H9 (cell line): ENCODE results near the gene SEMA6C. TPM values are rescaled to one million over a fixed set of nuclear protein-coding genes. Genes with fewer than 3 reads are reported as not detected.
A peak's percentile ranks its signal among the peaks of the same experiment; 100 is the strongest.

Source experiments
- DNase-seq: peaks from one replicate; pipeline ENCODE4 v3.0.0-alpha.2; 2017
- H2AFZ ChIP-seq: one replicate; pipeline ENCODE4 v1.6.1; 2013; ENCODE audit warnings: mild to moderate bottlenecking, low read length, control low read depth, moderate library complexity
- H2AK5ac ChIP-seq: 2 replicates; pipeline ENCODE4 v1.6.1; 2013; ENCODE audit warnings: low read length, control low read depth, mixed read lengths; ENCODE audit not compliant: insufficient read length
- H2BK120ac ChIP-seq: one replicate; pipeline ENCODE4 v1.6.1; 2013; ENCODE audit warnings: low read depth, mild to moderate bottlenecking, low read length, control low read depth, inconsistent platforms; ENCODE audit not compliant: poor library complexity, severe bottlenecking
- H2BK12ac ChIP-seq: 2 replicates; pipeline ENCODE4 v1.6.1; 2013; ENCODE audit warnings: low read length, control low read depth, mixed read lengths, low read depth; ENCODE audit not compliant: insufficient read length
- H2BK15ac ChIP-seq: 2 replicates; pipeline ENCODE4 v1.6.1; 2013; ENCODE audit warnings: low read depth, low read length, control low read depth
- H2BK20ac ChIP-seq: one replicate; pipeline ENCODE4 v1.6.1; 2013; ENCODE audit warnings: low read depth, mild to moderate bottlenecking, low read length, control low read depth, inconsistent platforms; ENCODE audit not compliant: poor library complexity, severe bottlenecking
- H2BK5ac ChIP-seq: 2 replicates; pipeline ENCODE4 v1.6.1; 2013; ENCODE audit warnings: low read length, control low read depth, mixed read lengths; ENCODE audit not compliant: insufficient read length
- H3K14ac ChIP-seq: 2 replicates; pipeline ENCODE4 v1.6.1; 2013; ENCODE audit warnings: low read length, control low read depth; ENCODE audit not compliant: insufficient read depth
- H3K18ac ChIP-seq: 2 replicates; pipeline ENCODE4 v1.6.1; 2013; ENCODE audit warnings: low read depth, mild to moderate bottlenecking, mixed read lengths, low read length, control low read depth; ENCODE audit not compliant: insufficient read length
- H3K23ac ChIP-seq: 2 replicates; pipeline ENCODE4 v1.6.1; 2013; ENCODE audit warnings: low read length, control low read depth, mixed read lengths, low read depth; ENCODE audit not compliant: insufficient read length
- H3K23me2 ChIP-seq: 2 replicates; pipeline ENCODE4 v1.6.1; 2013; ENCODE audit warnings: low read depth, mild to moderate bottlenecking, mixed read lengths, low read length, control low read depth; ENCODE audit not compliant: insufficient read length, poor library complexity, severe bottlenecking
- H3K27ac ChIP-seq: 2 replicates; pipeline ENCODE4 v1.5.1; 2013; ENCODE audit warnings: low read length, control low read depth, mixed read lengths, low read depth; ENCODE audit not compliant: insufficient read length
- H3K27me3 ChIP-seq: 2 replicates; pipeline ENCODE4 v1.6.1; 2013; ENCODE audit warnings: low read length, control low read depth, inconsistent platforms; ENCODE audit not compliant: insufficient read depth
- H3K4ac ChIP-seq: 2 replicates; pipeline ENCODE4 v1.6.1; 2013; ENCODE audit warnings: low read depth, mild to moderate bottlenecking, control low read depth, inconsistent platforms, low read length, moderate library complexity
- H3K4me1 ChIP-seq: 2 replicates; pipeline ENCODE4 v1.6.1; 2013; ENCODE audit warnings: low read length, control low read depth, inconsistent platforms; ENCODE audit not compliant: insufficient read depth
- H3K4me2 ChIP-seq: 2 replicates; pipeline ENCODE4 v1.6.1; 2013; ENCODE audit warnings: low read length, control low read depth, mixed read lengths; ENCODE audit not compliant: insufficient read length, insufficient read depth
- H3K56ac ChIP-seq: 2 replicates; pipeline ENCODE4 v1.6.1; 2013; ENCODE audit warnings: low read depth, mild to moderate bottlenecking, mixed read lengths, low read length, control low read depth; ENCODE audit not compliant: insufficient read length
- H3K79me1 ChIP-seq: 2 replicates; pipeline ENCODE4 v1.6.1; 2013; ENCODE audit warnings: low read depth, mild to moderate bottlenecking, moderate library complexity, low read length, control low read depth, inconsistent platforms; ENCODE audit not compliant: insufficient read depth, poor library complexity, severe bottlenecking
- H3K79me2 ChIP-seq: 2 replicates; pipeline ENCODE4 v1.6.1; 2013; ENCODE audit warnings: low read length, control low read depth, inconsistent platforms; ENCODE audit not compliant: insufficient read depth
- H3K9ac ChIP-seq: 2 replicates; pipeline ENCODE4 v1.6.1; 2013; ENCODE audit warnings: low read length, control low read depth, mixed read lengths; ENCODE audit not compliant: insufficient read length; ENCODE audit errors: extremely low read depth
- H3K9me3 ChIP-seq: one replicate; pipeline ENCODE4 v1.6.1; 2013; ENCODE audit warnings: low read depth, low read length, inconsistent platforms; ENCODE audit not compliant: control insufficient read depth
- H3T11ph ChIP-seq: one replicate; pipeline ENCODE4 v1.6.1; 2013; ENCODE audit warnings: mild to moderate bottlenecking, low read length, control low read depth, inconsistent platforms
- H4K20me1 ChIP-seq: one replicate; pipeline ENCODE4 v1.6.1; 2013; ENCODE audit not compliant: control insufficient read depth, insufficient read length, insufficient read depth
- H4K5ac ChIP-seq: 2 replicates; pipeline ENCODE4 v1.6.1; 2013; ENCODE audit warnings: low read depth, mild to moderate bottlenecking, mixed read lengths, low read length, control low read depth; ENCODE audit not compliant: insufficient read length
- H4K8ac ChIP-seq: replicated peaks from 2 replicates; pipeline ENCODE4 v1.6.1; 2013; ENCODE audit warnings: low read length, control low read depth, mixed read lengths, low read depth; ENCODE audit not compliant: insufficient read length
- H4K91ac ChIP-seq: 2 replicates; pipeline ENCODE4 v1.6.1; 2013; ENCODE audit warnings: low read depth, mild to moderate bottlenecking, moderate library complexity, mixed read lengths, low read length, control low read depth; ENCODE audit not compliant: insufficient read length
- H3K27ac Mint-ChIP-seq, 3 experiments: 2 replicates in 2 of 3; 3 replicates in 1 of 3; pipeline ENCODE4 v1.8.0; 2020 to 2021; ENCODE audit warnings: mixed read lengths in 3 of 3, mild to moderate bottlenecking in 1 of 3, moderate library complexity in 1 of 3
- H3K27me3 Mint-ChIP-seq: 2 replicates; pipeline ENCODE4 v1.8.0; 2021; ENCODE audit warnings: low read depth, mild to moderate bottlenecking, moderate library complexity, mixed read lengths
- H3K36me3 Mint-ChIP-seq, 3 experiments: 2 replicates in 2 of 3; 3 replicates in 1 of 3; pipeline ENCODE4 v1.8.0; 2020 to 2021; ENCODE audit warnings: low read depth in 3 of 3, mixed read lengths in 3 of 3; ENCODE audit not compliant: insufficient read depth in 1 of 3
- H3K4me1 Mint-ChIP-seq, 2 experiments: 2 replicates each; pipeline ENCODE4 v1.8.0; 2020; ENCODE audit warnings: mixed read lengths in 2 of 2
- H3K4me3 Mint-ChIP-seq, 2 experiments: 2 replicates in 1 of 2; 3 replicates in 1 of 2; pipeline ENCODE4 v1.8.0; 2020 to 2021; ENCODE audit warnings: mild to moderate bottlenecking in 2 of 2, mixed read lengths in 2 of 2, moderate library complexity in 1 of 2
- H3K9me3 Mint-ChIP-seq, 2 experiments: 2 replicates in 1 of 2; 3 replicates in 1 of 2; pipeline ENCODE4 v1.8.0; 2020; ENCODE audit warnings: mild to moderate bottlenecking in 2 of 2, mixed read lengths in 2 of 2, moderate library complexity in 1 of 2
- CTCF ChIP-seq: fragments of 200-600 bp; sonication (generic); conservative IDR thresholded peaks from 3 replicates; pipeline ENCODE4 v1.8.0; 2021; ENCODE audit warnings: antibody characterized with exemption, mild to moderate bottlenecking
- WGBS: extraction: QIAGEN DNeasy Blood & Tissue Kit; methylation state at CpG from one replicate; pipeline ENCODE4 v1.1.7; 2013; ENCODE audit warnings: missing lambda C conversion rate, low lambda C conversion rate, mixed read lengths; ENCODE audit not compliant: insufficient read length; ENCODE audit errors: extremely low coverage; 5-methylcytosine and 5-hydroxymethylcytosine counted together
- total RNA-seq: library from RNA; stranded (reverse); gene quantifications from 2 replicates; pipeline ENCODE4 v1.2.1, GENCODE V29; 2021

The SEMA6C gene
- total RNA-seq, 1 experiment from 2014 or later = 12.3 TPM

GRCh38 chr1:151146072-151146411 lies 389 bp downstream of the SEMA6C start:
- no peak overlapping the region for H2BK12ac ChIP-seq
- H3K4me1 ChIP-seq = peaks cover 22% of the 10 kb centered on the region; the same call in 1 of the 2 replicates
- H3K27ac Mint-ChIP-seq = peak overlapping the region in 1 of 3 experiments; percentile 50; a peak in 1 of 7 replicates
- peak overlapping the region; percentile 85 to 86 for H3K4me3 Mint-ChIP-seq
- H3K4me2 ChIP-seq = peak overlapping the region; percentile 90
- H2BK20ac ChIP-seq = no peak overlapping the region
- no peaks in the 10 kb centered on the region for H3K9me3 Mint-ChIP-seq
- no peak overlapping the region for H2AK5ac ChIP-seq
- H4K8ac ChIP-seq = no peak overlapping the region
- H3K23ac ChIP-seq = no peak overlapping the region
- H3K4me1 Mint-ChIP-seq = peaks cover 34 to 43% of the 10 kb centered on the region in 2 experiments
- H3K18ac ChIP-seq = no peak overlapping the region
- TF ChIP-seq CTCF = no peak
- peaks cover 0 to 2% (median 0%) of the 10 kb centered on the region in 3 experiments; a peak in 1 of 7 replicates for H3K36me3 Mint-ChIP-seq
- H3T11ph ChIP-seq = no peak overlapping the region
- peak overlapping the region; percentile 51 for H3K9ac ChIP-seq
- H3K79me1 ChIP-seq = no peaks in the 10 kb centered on the region
- H4K20me1 ChIP-seq = peaks cover 4% of the 10 kb centered on the region
- no peak overlapping the region for H3K4ac ChIP-seq
- no peaks in the 10 kb centered on the region for H3K79me2 ChIP-seq
- no peak for DNase-seq
- H3K9me3 ChIP-seq = no peaks in the 10 kb centered on the region
- no peak overlapping the region for H2BK15ac ChIP-seq
- H4K91ac ChIP-seq = no peak overlapping the region
- no peak overlapping the region for H2BK5ac ChIP-seq
- no peak overlapping the region for H2AFZ ChIP-seq
- no peak overlapping the region for H2BK120ac ChIP-seq
- H3K23me2 ChIP-seq = peaks cover 24% of the 10 kb centered on the region
- H3K14ac ChIP-seq = no peak overlapping the region
- H3K27ac ChIP-seq = no peak overlapping the region
- H3K27me3 Mint-ChIP-seq = peaks cover 31% of the 10 kb centered on the region
- H3K27me3 ChIP-seq = no peaks in the 10 kb centered on the region; the same call in 1 of the 2 replicates
- H4K5ac ChIP-seq = no peak overlapping the region
- WGBS = no CpG with 5 or more reads among the region's 26 CpGs
- H3K56ac ChIP-seq = no peak overlapping the region
